Choroid plexus epithelial cell (primary cell): Measurements from ENCODE around the gene DLK2.
"Not testable (repeated sequence)": the region's sequence is repeated elsewhere in the genome, so short reads cannot be mapped to it uniquely, and the experiment has no call there.

ENCODE experiments used
- DNase-seq: peaks from one replicate; pipeline ENCODE4 v3.0.0-alpha.2; 2010; ENCODE audit warnings: low read depth
- H3K4me3 ChIP-seq: 2 replicates; pipeline ENCODE4 v1.5.1; 2011; ENCODE audit warnings: low read depth, mild to moderate bottlenecking, control low read depth, low read length, moderate library complexity
- CTCF ChIP-seq: conservative IDR thresholded peaks from 2 replicates; pipeline ENCODE4 v1.5.1; 2011; ENCODE audit warnings: low read depth, mild to moderate bottlenecking, control low read depth, inconsistent platforms, low read length, moderate library complexity

DLK2 gene

GRCh38 chr6:43413002-43413401 lies 42.3 kb downstream of the DLK2 start:
- no peak for DNase-seq
- TF ChIP-seq CTCF = no peak
- no peak overlapping the region for H3K4me3 ChIP-seq

GRCh38 chr6:43412541-43412940 lies 42.8 kb downstream of the DLK2 start:
- no peak for TF ChIP-seq CTCF

GRCh38 chr6:43410776-43411175 lies 44.6 kb downstream of the DLK2 start:
- not testable (repeated sequence) for H3K4me3 ChIP-seq, DNase-seq

More at GRCh38 chr6:43412541-43412940, 42.8 kb downstream of the DLK2 start:
- DNase-seq = no peak
- H3K4me3 ChIP-seq = no peak overlapping the region

GRCh38 chr6:43408259-43408658 lies 47.1 kb downstream of the DLK2 start:
- no peak for TF ChIP-seq CTCF
- no peak overlapping the region for H3K4me3 ChIP-seq
- DNase-seq = no peak

- no peak for TF ChIP-seq CTCF
- DNase-seq = no peak
- H3K4me3 ChIP-seq = no peak overlapping the region
These were observed 48.1 kb downstream of the DLK2 start for GRCh38 chr6:43407296-43407695.

GRCh38 chr6:43405354-43405753 lies 50.0 kb downstream of the DLK2 start:
- no peak for TF ChIP-seq CTCF
- no peak for DNase-seq
- H3K4me3 ChIP-seq = no peak overlapping the region

- H3K4me3 ChIP-seq = no peak overlapping the region
- peak; percentile 21 for TF ChIP-seq CTCF
- DNase-seq = no peak
These were observed 52.5 kb downstream of the DLK2 start for GRCh38 chr6:43402820-43403219.

- DNase-seq = no peak
- no peak for TF ChIP-seq CTCF
- no peak overlapping the region for H3K4me3 ChIP-seq
These were observed 53.6 kb downstream of the DLK2 start for GRCh38 chr6:43401730-43402129.
